Stimulated activated naive CD8-positive, alpha-beta T cell treated with anti-CD3 and anti-CD28 coated beads, Interleukin-15, Interleukin-2, amounts not matched to agents 100 U/mL and 50 U/mL, for 24 hours (primary cell): ENCODE results near the gene COQ10A.
"Not testable (repeated sequence)": the region's sequence is repeated elsewhere in the genome, so short reads cannot be mapped to it uniquely, and the experiment has no call there.

ENCODE experiments used
- ATAC-seq: fragments of 150-1000 bp; cut with Tn5 transposase; one replicate; pipeline ENCODE4 v1.10.0; 2021
- DNase-seq: peaks from one replicate; pipeline ENCODE4 v3.0.0; 2021

COQ10A gene

DNA sequence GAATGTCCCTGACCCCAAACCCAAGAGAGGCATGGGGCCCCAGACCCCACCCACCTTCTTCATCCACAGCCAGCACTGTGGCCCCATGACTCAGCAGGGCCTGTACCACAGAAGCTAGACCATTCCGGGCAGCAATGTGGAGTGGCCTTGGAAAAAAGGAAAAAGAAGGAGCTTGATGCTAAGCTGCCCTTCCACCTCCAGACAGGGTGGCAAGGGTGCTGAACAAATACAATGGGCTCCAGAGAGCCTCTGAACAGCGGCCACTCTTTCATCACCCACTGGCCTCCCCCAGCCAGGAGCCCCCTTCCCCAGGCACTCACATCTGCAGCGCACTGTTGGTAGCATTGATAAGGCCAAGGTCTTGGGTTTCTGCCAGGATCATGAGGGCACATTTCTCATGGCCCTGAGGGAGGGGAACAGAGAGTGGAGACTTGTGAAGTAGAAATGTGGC, 23.0 kb upstream of the COQ10A start:
- DNase-seq: no peak
- ATAC-seq: no peak

DNA sequence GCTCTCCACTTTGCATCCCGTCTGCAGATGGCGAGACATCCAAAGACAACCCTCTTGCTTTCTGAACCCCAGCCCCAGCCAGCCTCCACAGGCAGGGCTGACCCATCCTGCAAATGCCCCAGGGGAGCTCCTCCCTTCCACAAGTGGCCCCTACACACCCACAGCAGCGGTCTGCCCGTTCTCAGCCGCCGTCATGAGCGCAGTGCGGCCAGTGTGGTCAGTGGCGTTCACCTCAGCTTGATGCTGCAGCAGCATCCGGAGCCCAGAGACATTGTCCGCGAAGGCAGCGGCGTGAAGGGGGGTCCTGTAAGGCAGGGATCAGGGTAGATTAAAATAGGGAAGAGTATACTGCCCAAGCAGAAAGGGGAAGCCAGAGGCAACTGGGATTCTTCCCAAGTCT, 22.2 kb upstream of the COQ10A start:
- no peak for DNase-seq

DNA sequence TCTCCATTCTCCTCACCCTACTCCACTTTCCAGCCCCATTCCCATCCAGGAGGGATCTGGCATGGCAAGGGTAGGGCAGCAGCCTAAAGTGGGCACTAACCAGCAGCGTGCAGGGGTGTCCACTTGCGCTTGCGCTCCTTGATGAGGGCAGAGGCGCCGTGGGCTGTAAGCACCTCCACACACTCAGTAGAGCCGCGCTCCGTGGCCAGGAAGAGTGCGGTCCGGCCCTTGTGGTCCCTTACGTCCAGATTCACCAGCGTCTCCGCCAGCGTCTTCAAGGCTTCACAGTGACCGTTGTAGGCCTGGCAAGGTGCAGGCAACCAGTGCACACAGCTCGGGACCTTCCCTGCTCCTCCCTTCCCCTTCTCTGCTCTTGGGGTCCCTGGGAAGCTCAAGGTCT, 18.8 kb upstream of the COQ10A start:
- no peak for DNase-seq
- ATAC-seq: no peak

More for the DNA sequence above, 22.2 kb upstream of the COQ10A start:
- no peak for ATAC-seq

DNA sequence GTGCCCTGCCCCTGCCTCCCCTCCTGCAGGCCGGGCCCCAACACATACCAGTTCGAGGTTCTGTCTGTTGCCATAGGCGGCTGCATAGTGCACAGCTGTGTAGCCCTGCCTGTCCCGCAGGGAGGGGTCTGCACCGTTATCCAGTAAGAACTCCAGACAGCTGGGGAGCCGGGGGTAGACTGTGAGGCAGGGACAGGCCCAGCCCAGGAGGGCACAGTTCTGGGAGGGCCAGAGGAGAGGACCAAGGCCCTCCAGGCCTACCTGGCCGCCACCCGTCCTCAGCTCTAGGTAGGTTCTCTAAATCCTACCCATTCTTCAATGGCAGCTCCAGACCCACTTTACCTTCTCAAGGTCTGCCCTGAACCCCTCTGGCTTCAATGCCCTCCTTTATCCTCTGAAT, 18.0 kb upstream of the COQ10A start:
- no peak for ATAC-seq

DNA sequence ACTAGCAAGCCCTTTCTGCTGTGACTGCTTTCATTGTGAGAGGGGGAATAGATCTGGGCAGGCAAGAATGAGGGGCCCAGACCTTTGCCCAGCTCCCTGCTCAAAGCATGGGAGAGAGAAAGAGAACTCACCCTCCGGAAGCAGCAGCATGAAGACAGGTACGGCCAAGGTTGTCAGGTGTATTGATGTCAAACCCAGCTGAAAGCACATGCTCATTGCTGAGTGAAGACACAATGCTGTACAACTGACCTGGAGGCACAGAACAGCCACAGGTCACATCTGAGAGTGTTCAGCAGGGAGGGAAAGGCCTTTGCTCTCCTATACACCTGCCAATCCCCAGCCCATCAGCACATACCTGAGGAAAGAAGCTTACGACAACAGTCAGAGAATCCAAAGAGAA, 14.1 kb upstream of the COQ10A start:
- ATAC-seq (no peak), DNase-seq (no peak)

More for the DNA sequence above, 18.0 kb upstream of the COQ10A start:
- DNase-seq: no peak

DNA sequence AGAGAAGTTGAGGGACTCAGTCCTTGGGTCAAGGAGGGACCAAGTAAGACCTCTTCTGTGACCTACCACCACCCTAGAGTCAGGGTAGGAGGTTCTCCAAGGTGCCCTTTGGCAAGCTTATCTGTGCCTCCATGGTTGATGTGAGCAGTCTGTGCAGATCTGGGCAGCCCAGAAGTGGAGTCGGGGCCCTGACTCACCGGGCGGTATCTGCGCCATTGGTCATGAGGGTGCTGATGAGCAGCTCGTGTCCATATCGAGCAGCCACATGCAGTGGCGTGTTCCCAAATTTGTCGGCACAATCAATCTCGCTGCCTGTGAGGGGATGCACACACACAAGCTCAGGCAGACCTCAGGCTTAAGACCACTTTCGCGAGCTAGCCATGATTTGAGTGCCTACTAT, 13.7 kb upstream of the COQ10A start:
- DNase-seq: no peak
- no peak for ATAC-seq

DNA sequence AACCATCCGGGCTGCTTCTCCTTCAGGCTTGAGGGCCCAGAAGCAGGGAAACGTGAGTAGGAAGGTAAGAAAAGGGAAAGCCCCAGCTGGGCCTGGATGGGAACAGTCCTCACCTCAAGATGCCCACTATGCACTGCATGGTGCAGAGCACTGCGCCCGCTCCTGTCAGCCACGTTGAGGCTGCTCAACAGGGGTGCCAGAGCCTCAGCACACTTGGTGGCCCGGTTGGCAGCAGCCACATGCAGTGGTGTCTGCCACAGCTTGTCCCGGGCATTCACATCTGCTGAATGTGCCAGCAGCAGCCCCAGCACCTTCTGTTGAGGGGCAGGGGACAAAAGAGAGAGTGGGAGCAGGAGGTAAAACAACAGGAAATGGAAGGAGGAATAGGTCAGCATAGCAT, 11.1 kb upstream of the COQ10A start:
- ATAC-seq (no peak), DNase-seq (no peak)

DNA sequence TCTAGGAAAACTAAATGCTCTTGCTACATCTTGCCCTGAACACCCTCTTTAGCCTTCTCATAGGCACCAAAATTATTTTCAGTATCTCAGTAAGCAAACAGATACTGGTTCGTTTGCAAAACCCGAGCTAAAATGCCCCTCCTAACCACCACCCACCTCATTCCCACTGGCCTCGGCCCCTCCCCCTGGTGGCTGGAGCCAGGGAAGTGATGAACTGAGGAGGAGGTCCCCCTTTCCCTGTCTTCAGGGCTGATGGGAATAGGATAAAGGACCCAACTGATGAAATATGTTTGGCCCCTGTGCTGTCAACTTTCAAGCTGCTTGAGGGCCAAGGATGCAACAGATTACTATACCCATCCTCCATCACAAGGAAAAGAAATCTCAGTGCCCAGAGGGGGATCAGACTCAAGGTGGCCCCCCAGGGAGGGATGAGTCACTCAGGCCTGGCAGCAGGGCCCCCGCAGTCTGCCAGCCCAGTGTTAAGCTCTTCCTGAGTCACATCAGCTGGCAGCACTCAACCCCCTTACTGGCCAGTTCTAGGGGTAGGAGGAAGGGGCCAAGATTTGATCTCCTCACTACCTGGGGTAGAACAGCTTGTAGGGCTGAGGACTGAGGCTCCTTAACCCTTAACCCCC, 10.3 kb upstream of the COQ10A start:
- DNase-seq (peak; percentile 14), ATAC-seq (no peak)

DNA sequence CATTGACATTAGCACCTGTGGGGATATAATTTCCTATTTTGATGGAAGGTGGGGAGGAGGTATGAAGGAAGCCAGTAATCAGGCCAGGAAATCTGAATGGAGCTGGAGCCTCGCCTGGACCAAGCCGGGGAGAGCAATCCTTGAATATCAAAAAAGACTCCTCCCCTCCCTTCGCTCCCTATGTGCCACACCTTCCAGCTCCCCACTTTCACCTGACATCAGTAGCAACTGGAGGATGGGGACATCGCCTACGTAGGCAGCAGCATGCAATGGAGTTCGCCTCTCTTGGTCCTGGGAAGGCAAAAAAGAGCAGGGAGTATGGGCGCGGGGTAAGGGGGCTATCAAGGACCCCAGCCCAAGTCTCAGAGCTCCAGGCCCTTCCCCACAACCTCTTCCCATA, 9.7 kb upstream of the COQ10A start:
- ATAC-seq: no peak
- no peak for DNase-seq

DNA sequence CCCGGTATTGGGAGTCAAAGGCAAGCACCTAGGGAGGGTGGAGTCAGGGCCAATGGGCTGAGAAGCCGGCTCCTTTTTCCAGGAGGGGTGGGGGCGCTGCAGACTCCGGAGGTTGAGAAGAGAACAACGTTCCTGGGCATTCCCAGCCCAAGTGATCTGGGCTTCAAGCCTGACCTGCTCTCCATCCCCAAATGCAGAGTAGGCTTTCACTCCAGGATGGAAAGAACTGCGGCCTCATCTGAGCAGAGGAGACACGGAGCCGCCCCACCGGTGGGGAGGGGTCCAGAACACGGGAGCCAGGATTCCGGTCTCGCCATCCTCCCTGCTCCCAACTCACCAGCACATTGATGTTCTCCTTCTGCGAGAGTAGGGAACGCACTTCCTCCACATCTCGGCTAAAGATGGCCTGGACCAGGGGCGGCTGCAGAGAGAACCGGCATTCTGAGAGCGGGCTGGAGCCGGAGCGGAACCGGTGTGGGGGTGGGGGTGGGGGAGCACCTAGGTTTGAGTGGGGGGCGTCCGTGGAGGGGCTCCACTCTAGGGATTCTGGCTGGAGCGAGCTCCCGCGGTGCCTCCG, 9.2 kb upstream of the COQ10A start:
- DNase-seq: peak; percentile 28
- peak; percentile 16 for ATAC-seq

DNA sequence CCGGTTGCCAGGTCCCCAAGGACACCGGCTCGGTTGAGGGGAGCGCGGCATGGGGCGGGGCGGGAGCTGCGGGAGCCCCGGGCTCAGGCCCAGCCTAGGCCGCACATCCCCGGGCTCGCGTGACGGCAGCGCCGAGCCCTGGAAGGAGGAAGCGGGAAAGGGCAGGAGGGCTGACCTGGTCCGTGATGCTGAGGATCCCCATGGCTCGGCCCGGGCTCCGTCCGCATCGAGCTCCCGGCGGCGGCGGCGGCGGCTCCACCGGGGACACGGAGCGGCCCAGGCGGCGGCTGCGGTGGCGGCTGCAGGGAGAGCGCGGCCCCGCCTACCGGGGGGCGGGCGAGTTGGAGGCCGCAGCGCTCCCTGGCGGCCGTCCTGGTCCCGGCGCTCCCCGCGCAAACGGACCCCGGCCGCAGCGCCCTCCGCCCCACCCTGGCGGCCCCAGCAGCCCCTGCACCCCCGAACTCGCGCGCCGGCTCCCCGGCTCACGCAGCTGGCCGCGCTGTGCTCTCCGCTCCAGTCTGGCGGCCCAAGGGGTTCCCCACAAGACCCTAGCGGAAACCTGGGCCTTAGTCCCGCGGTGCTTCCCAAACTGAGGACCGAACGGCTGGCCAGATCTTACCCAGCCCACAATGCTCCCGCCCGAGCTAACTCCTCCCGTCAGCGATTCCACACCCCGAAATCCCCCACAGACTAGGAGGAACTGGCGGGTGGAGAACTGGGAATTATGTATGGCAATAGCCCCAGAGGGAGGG, 8.5 kb upstream of the COQ10A start, which contains the start of gene ANKRD52:
Gene ANKRD52, minus strand, starts transcription at position 317 of the 752 bp plus-strand sequence. Its CDS starts 115 bp downstream, at position 202.
- DNase-seq: peak; percentile 88
- ATAC-seq: peak; percentile 95

DNA sequence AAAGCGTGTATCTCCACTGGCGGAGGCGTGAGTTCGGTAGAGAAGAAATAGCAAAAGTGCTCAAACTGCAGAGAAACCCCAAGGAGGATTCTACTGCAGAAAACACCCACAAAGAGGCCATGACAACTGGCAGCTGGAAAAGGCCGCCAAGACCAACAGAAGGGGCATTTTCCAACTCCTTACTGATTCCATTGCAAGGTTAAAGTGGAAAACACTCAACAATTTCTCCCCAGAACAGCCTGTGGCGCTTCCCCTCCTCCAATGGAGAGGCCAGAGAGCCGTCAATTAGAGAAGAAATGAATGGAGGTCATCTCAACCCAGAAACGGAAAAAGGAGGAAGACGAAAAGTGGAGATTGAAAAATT, 7.9 kb upstream of the COQ10A start:
- ATAC-seq (no peak), DNase-seq (no peak)

DNA sequence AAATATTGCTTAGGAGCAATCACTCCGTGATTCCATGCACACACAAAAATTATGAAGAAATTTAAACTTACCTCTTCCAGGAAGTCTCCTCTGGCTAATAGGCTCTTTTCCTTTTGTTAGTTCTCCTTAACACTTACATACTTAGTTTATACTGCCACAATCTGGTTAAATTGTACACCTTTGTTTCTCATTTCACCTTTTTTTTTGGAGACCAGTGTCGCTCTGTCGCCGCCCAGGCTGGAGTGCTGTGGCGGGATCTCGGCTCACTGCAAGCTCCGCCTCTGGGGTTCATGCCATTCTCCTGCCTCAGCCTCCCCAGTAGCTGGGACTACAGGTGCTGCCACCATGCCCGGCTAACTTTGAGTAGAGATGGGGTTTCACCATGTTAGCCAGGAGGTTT, 6.4 kb upstream of the COQ10A start:
- ATAC-seq (no peak), DNase-seq (no peak)

DNA sequence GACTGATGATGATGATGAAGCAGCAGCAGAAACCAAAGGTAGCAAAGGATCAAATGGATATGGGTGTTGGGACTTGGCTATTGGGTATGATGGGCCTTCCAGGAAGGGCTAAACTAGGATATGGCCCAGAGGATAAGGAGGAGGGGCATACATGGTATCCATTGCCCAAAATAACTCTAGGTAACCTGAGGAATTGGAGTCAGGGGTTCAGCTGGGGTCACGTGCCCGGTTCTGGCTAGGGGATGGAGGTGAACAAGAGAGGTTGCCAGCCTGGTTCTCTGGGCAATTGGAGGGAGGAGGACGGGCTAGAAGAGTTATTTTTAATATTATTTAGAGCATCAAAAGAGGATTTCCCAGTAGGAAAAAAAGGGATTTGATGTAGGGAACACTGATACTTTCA, 5.8 kb upstream of the COQ10A start:
- DNase-seq (no peak), ATAC-seq (no peak)

DNA sequence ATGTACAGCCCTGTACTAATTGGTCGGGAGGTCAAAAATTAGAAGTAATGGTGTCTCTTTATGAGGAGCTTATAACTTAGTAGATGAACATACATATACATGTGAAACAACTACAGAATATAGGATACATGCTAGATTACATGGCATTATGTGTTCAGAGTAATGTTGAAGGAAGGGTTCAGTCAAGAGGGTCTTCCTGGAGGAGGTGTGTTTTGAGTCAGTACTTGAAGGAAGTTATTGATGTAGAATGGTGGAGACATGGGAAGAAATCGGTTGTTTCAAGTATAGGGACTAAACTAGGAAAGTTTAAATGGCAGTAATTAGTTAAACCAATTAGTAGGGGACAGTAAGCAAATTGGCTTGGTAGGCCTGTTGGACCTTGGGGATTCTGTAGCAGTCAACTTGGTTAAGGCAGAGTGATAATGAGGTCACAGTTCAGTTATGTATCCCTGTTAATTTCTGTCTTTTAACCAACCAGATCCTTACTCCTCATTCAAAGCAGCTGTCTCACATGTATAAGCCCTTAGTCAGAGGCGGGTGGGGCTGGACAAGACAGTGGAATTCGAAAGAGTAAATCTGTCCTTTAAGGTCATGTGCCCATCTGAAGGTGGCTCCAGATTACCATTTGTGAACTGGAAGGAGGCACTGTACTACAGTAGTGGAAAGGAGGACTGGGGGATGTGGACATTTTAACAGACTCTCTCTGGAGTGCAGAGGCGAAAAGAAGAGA, 5.1 kb upstream of the COQ10A start:
- ATAC-seq (no peak), DNase-seq (no peak)

DNA sequence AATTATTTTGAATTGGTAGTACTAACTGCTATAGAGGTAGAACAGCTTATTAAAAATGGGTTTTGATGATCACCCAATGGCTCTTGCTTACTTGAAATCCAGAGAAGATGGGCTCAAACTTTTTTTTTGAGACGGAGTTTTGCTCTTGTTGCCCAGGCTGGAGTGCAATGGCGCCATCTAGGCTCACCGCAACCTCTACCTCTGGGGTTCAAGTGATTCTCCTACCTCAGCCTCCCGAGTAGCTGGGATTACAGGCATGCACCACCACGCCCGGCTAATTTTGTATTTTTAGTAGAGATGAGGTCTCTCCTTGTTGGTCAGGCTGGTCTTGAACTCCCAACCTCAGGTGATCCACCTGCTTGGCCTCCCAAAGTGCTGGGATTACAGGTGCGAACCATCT, 3.8 kb upstream of the COQ10A start:
- ATAC-seq, DNase-seq: not testable (repeated sequence)

DNA sequence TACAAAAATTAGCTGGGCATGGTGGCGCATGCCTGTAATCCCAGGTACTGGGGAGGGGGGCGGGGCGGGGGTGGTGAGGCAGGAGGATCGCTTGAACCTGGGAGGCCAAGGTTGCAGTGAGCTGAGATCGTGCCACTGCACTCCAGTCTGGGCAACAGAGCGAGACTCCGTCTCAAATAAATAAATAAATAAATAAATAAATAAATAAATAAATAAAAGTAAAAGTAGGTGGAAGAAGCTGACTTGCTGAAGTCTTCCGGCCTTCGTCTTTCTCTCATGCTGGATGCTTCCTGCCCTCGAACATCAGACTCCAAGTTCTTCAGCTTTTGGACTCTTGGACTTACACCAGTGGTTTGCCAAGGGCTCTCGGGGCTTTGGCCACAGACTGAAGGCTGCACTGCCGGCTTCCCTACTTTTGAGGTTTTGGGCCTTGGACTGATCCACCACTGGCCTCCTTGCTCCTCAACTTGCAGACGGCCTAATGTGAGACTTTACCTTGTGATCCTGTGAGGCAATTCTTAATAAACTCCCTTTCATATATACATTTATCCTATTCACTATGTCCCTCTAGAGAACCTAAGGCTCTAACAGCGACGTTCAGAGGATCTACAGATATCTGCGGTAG, 562 bp upstream of the COQ10A start:
- DNase-seq, ATAC-seq: not testable (repeated sequence)

DNA sequence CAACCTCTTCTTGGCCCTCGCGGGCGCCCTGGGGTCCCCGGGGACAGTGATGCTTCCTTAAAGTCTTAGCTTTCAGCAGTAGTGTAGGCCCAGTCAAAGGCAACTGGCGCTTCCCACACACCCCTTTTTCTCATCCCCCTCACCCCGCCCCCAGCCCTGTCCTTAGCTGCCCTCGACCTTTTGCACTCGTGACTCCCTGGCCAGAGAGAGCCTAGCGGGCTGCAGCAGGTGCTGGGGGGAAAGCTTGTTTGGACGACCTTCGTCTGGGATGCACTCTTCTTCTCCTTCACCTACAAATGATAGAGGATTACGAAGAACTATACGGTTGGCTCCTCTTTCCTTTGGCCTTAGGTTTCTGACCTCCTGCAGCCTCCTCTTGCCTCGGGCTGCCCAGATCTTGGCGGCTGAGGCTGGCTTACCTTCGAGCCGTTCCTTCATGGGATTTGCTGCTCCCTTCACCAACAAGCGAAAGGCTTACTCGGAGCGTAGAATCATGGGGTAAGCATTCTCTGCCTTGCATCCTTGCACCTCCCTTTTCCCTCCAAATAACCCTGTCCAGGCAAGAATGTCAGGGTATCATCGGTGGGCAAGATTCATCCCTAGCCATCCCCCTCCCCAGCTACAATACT, 815 bp downstream of the COQ10A start:
- ATAC-seq: no peak

DNA sequence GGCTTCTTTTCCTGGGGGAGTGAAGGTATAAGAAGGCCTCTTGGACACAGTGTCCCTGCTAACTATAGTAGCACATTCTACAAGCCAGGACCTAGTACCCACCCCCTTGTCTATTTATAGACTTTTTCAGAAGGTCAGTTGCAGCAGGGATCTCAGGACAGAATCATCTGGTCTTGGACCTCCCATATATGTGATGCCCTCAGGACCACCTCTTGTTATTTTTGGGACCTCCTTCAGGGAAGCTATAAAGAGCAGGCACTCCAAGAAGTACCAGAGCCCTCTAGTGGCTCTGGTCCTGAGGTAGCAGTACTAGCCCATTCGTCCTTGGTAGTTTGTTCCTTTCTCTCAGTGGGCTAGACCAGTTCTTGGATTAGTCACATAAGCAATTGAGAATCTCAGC, 4.3 kb downstream of the COQ10A start:
- ATAC-seq (no peak), DNase-seq (no peak)

More for the DNA sequence above, 815 bp downstream of the COQ10A start:
- no peak for DNase-seq

DNA sequence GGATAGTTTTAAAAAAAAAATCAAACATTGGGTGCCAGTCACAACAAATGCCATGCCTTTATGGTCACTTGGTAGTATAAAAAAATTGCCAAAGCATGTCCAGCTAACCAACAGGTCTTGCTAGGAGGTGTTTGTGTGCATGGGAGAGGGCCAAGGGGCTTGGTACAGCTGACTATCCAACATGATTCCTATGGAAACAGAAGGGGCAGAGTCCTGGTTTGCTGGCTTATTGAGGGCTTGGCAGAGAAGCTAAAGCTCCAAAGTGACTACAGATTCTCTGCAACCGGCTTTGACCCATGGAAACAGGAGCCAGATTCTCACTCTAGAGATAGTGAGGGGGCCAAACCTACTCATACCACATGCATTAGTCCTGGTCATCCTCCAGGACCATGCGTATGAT, 5.7 kb downstream of the COQ10A start:
- not testable (repeated sequence) for ATAC-seq, DNase-seq

DNA sequence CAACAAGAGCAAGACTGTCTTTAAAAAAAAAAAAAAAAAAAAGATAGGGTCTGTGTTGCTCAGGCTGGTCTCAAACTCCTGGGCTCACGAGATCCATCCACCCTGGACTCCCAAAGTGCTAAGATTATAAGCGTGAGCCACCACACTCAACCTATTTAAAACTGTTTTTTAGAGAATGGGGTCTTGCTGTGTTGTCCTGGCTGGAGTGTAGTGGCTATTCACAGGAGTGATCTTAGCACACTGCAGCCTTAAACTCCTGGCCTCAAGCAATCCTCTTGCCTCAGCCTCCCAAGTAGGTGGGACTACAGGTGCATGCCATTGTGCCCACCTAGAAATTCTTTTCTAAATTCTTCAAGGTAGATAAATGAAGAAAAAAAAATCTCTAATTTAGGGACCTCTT, 7.6 kb downstream of the COQ10A start:
- DNase-seq (no peak), ATAC-seq (no peak)

DNA sequence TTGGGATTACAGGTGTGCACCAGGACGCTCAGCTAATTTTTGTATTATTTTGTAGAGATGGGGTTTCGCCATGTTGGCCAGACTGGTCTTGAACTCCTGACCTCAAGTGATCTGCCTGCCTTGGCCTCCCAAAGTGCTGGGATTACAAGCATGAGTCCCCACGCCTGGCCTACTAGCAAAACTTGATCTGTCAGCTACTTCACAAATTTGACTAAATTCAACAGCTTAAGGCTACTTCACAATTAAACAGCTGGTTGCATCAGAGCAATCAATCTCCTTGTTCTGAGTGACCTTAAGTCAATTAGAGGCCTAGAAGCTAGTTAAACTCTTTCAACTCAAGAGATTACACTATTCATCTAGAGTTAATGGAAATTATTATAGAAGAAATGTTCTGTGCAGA, 12.2 kb downstream of the COQ10A start:
- ATAC-seq: no peak
- DNase-seq: no peak
